GM19025 (cell line): ENCODE data around the gene DNAJC5.

Experiments
- ATAC-seq: cut with Tn5 transposase; IDR thresholded peaks from one replicate; pipeline ENCODE4 v1.9.1; 2021; ENCODE audit warnings: mild to moderate bottlenecking, low read depth, moderate library complexity; ENCODE audit not compliant: unreplicated experiment

The DNAJC5 gene

GRCh38 chr20:63976980-63977738 is 82.2 kb downstream of the DNAJC5 start:
- ATAC-seq: no peak

- no peak for ATAC-seq
Measured at GRCh38 chr20:63977739-63978276, 82.9 kb downstream of the DNAJC5 start.

- ATAC-seq: peak; percentile 36
Measured at GRCh38 chr20:63978319-63979228, 83.6 kb downstream of the DNAJC5 start.

GRCh38 chr20:63979229-63979556 is 84.3 kb downstream of the DNAJC5 start:
- no peak for ATAC-seq

- no peak for ATAC-seq
Measured at GRCh38 chr20:63979557-63980316, 84.8 kb downstream of the DNAJC5 start, which contains the start of gene SAMD10. Gene SAMD10, minus strand, starts transcription at chr20:63979642. Its CDS starts 175 bp downstream, at chr20:63979467.

GRCh38 chr20:63980317-63980805 is 85.4 kb downstream of the DNAJC5 start:
- ATAC-seq: no peak

GRCh38 chr20:63980806-63981728 is 86.1 kb downstream of the DNAJC5 start, which contains the start of gene PRPF6:
Gene PRPF6, plus strand, starts transcription at chr20:63981132. Its CDS starts 114 bp downstream, at chr20:63981246.
- ATAC-seq: peak; percentile 52

GRCh38 chr20:63982937-63983336 is 88.0 kb downstream of the DNAJC5 start:
- ATAC-seq: no peak
